ENCODE measurements around the gene TXLNG.

- TF ChIP-seq POLR2AphosphoS5 (IDR thresholded peaks at IDR 0.05; ENCODE audit: insufficient read depth in 1 of 2, low read depth in 1 of 2) (no peak), CTCF (IDR thresholded peaks at IDR 0.05) (no peak), POLR2A (IDR thresholded peaks at IDR 0.05) (no peak)
Observed at GRCh38 chrX:16876696-16877095, 90.4 kb downstream of the TXLNG start.

All from vagina (tissue), 2 donors.